Tibial nerve (tissue), 4 donors: ENCODE data around the gene TSHZ1. TPM values are rescaled to one million over a fixed set of nuclear protein-coding genes. Genes with fewer than 3 reads are reported as not detected.

Experiments
- DNase-seq, 2 donors: peaks; one replicate each; pipeline ENCODE4 v3.0.0-alpha.2; 2019; ENCODE audit warnings: low spot score in 2 of 2
- H3K27ac ChIP-seq, 4 donors: fragments of 200-600 bp; sonication (generic) in 3 of 4; one replicate each; pipeline ENCODE4 v1.5.1; 2017 to 2019; ENCODE audit warnings: mild to moderate bottlenecking in 1 of 4
- H3K27me3 ChIP-seq, 2 donors: fragments of 200-600 bp; sonication (generic) in 1 of 2; one replicate each; pipeline versions ENCODE4 v1.5.1 to v1.6.0; 2017 to 2019
- H3K36me3 ChIP-seq, 3 donors: fragments of 200-600 bp; sonication (generic); one replicate each; pipeline ENCODE4 v1.5.1; 2018 to 2019
- H3K4me1 ChIP-seq, 4 donors: fragments of 200-600 bp; sonication (generic) in 3 of 4; one replicate each; pipeline ENCODE4 v1.5.1; 2017 to 2019
- H3K4me3 ChIP-seq, 4 donors: fragments of 200-600 bp; sonication (generic) in 3 of 4; one replicate each; pipeline ENCODE4 v1.5.1; 2017 to 2019; ENCODE audit warnings: mild to moderate bottlenecking in 1 of 4, moderate library complexity in 1 of 4
- H3K9me3 ChIP-seq, 4 donors: fragments of 200-600 bp; sonication (generic) in 3 of 4; one replicate each; pipeline ENCODE4 v1.5.1; 2017 to 2019
- CTCF ChIP-seq, 5 experiments: fragments of 200-600 bp in 3 of 5; fragments of 450-650 bp in 2 of 5; sonication (generic) in 3 of 5; IDR thresholded peaks; one replicate each; pipeline ENCODE4 v1.5.1; 2016 to 2019; ENCODE audit warnings: antibody characterized with exemption in 5 of 5, mild to moderate bottlenecking in 3 of 5, moderate library complexity in 2 of 5
- EP300 ChIP-seq, 2 donors: sonication (generic); formaldehyde crosslinking; IDR thresholded peaks; one replicate each; pipeline ENCODE4 v1.6.1; 2017; ENCODE audit warnings: antibody characterized with exemption in 2 of 2, mild to moderate bottlenecking in 1 of 2
- POLR2A ChIP-seq, 2 donors: fragments of 450-650 bp; IDR thresholded peaks; one replicate each; pipeline ENCODE4 v1.6.1; 2017; ENCODE audit warnings: antibody characterized with exemption in 2 of 2, mild to moderate bottlenecking in 2 of 2, moderate library complexity in 2 of 2
- WGBS, 2 donors: methylation state at CpG; one replicate each; pipeline ENCODE4 v1.1.5; 2018; 5-methylcytosine and 5-hydroxymethylcytosine counted together
- total RNA-seq, 4 donors: library from RNA; depleted of rRNA; stranded (reverse); fragments of >200 nt; gene quantifications; one replicate each; pipeline ENCODE4 v1.1.0, GENCODE V29; 2016

The TSHZ1 gene
- total RNA-seq, 4 donors from 2014 or later, result 15.6 to 23.7 (median 18.3) TPM

GRCh38 chr18:75304678-75305557, 94.3 kb downstream of the TSHZ1 start:
- Histone ChIP-seq H3K4me1 (no peaks in the 10 kb centered on the region), H3K27ac (no peak overlapping the region), H3K9me3 (peaks cover 0 to 33% (median 0%) of the 10 kb centered on the region in 4 donors), H3K27me3 (no peaks in the 10 kb centered on the region), H3K36me3 (no peaks in the 10 kb centered on the region), H3K4me3 (no peak overlapping the region)
- DNase-seq, result no peak
- WGBS, 2 donors, result 84 to 86% methylated on average over 27 of the region's 27 CpGs
- TF ChIP-seq POLR2A (IDR thresholded peaks at IDR 0.05), result no peak
- no peak for TF ChIP-seq CTCF (IDR thresholded peaks at IDR 0.05)
- no peak for TF ChIP-seq EP300 (IDR thresholded peaks at IDR 0.05)

- DNase-seq, result no peak
- no peaks in the 10 kb centered on the region for H3K36me3 ChIP-seq
- no peak overlapping the region for H3K4me3 ChIP-seq
- 78 to 83% methylated on average over 4 of the region's 4 CpGs for WGBS, 2 donors
- no peaks in the 10 kb centered on the region for H3K4me1 ChIP-seq
- TF ChIP-seq EP300 (IDR thresholded peaks at IDR 0.05) (no peak), POLR2A (IDR thresholded peaks at IDR 0.05) (no peak), CTCF (IDR thresholded peaks at IDR 0.05) (no peak)
- no peak overlapping the region for H3K27ac ChIP-seq
- H3K9me3 ChIP-seq, result peaks cover 0 to 33% (median 0%) of the 10 kb centered on the region in 4 donors
- no peaks in the 10 kb centered on the region for H3K27me3 ChIP-seq
Measured at GRCh38 chr18:75305984-75306383, 95.4 kb downstream of the TSHZ1 start.

GRCh38 chr18:75307530-75307929, 96.9 kb downstream of the TSHZ1 start:
- Histone ChIP-seq H3K4me3 (no peak overlapping the region), H3K27me3 (no peaks in the 10 kb centered on the region), H3K9me3 (peaks cover 0 to 33% (median 0%) of the 10 kb centered on the region in 4 donors), H3K36me3 (no peaks in the 10 kb centered on the region), H3K4me1 (no peaks in the 10 kb centered on the region), H3K27ac (no peak overlapping the region)
- WGBS, 2 donors, result 79 to 84% methylated on average over 2 of the region's 2 CpGs
- TF ChIP-seq EP300 (IDR thresholded peaks at IDR 0.05) (no peak), POLR2A (IDR thresholded peaks at IDR 0.05) (no peak), CTCF (IDR thresholded peaks at IDR 0.05) (no peak)
- DNase-seq, result no peak

- WGBS, 2 donors, result 82 to 88% methylated on average over 8 of the region's 8 CpGs
- no peak for DNase-seq
- H3K4me1 ChIP-seq, result no peaks in the 10 kb centered on the region
- no peak for TF ChIP-seq POLR2A (IDR thresholded peaks at IDR 0.05)
- TF ChIP-seq EP300 (IDR thresholded peaks at IDR 0.05), result no peak
- no peak for TF ChIP-seq CTCF (IDR thresholded peaks at IDR 0.05)
- no peaks in the 10 kb centered on the region for H3K27me3 ChIP-seq
- H3K4me3 ChIP-seq, result no peak overlapping the region
- H3K9me3 ChIP-seq, result peaks cover 0 to 33% (median 0%) of the 10 kb centered on the region in 4 donors
- H3K27ac ChIP-seq, result no peak overlapping the region
- no peaks in the 10 kb centered on the region for H3K36me3 ChIP-seq
Measured at GRCh38 chr18:75309564-75309963, 99.0 kb downstream of the TSHZ1 start.

- Histone ChIP-seq H3K27ac (no peak overlapping the region), H3K9me3 (peaks cover 0 to 7% (median 0%) of the 10 kb centered on the region in 4 donors), H3K36me3 (no peaks in the 10 kb centered on the region), H3K4me3 (no peak overlapping the region), H3K27me3 (no peaks in the 10 kb centered on the region), H3K4me1 (no peaks in the 10 kb centered on the region)
- TF ChIP-seq POLR2A (IDR thresholded peaks at IDR 0.05), result no peak
- DNase-seq, result no peak
- 79 to 81% methylated on average over 5 of the region's 5 CpGs for WGBS, 2 donors
Measured at GRCh38 chr18:75314117-75314516, 103.5 kb downstream of the TSHZ1 start.
